Esophagus squamous epithelium (tissue), 5 donors: ENCODE results near the gene SSX2IP. TPM values are rescaled to one million over a fixed set of nuclear protein-coding genes. Genes with fewer than 3 reads are reported as not detected.
"Not testable (repeated sequence)": the region's sequence is repeated elsewhere in the genome, so short reads cannot be mapped to it uniquely, and the experiment has no call there.

Source experiments
- DNase-seq: peaks from one replicate; lab custom pipeline; 2025; lab: John Stamatoyannopoulos, UW
- H3K27ac ChIP-seq, 4 donors: fragments of 200-600 bp; sonication (generic); one replicate each; pipeline ENCODE4 v1.5.1; 2016 to 2019; ENCODE audit warnings: mild to moderate bottlenecking in 1 of 4
- H3K27me3 ChIP-seq, 4 donors: fragments of 200-600 bp; sonication (generic); 1 replicate in 3 of 4; 2 replicates in 1 of 4; pipeline versions ENCODE4 v1.5.1 to v1.6.0; 2017 to 2021; ENCODE audit warnings: antibody characterized with exemption in 1 of 4
- H3K36me3 ChIP-seq, 3 donors: fragments of 200-600 bp; sonication (generic); one replicate each; pipeline ENCODE4 v1.5.1; 2016 to 2019
- H3K4me1 ChIP-seq, 3 donors: fragments of 200-600 bp; sonication (generic); one replicate each; pipeline ENCODE4 v1.5.1; 2017 to 2019
- H3K4me3 ChIP-seq, 4 donors: fragments of 200-600 bp; sonication (generic); 1 replicate in 3 of 4; 2 replicates in 1 of 4; pipeline ENCODE4 v1.5.1; 2016 to 2019; ENCODE audit warnings: mild to moderate bottlenecking in 2 of 4, moderate library complexity in 1 of 4
- H3K9me3 ChIP-seq, 3 donors: fragments of 200-600 bp; sonication (generic); one replicate each; pipeline ENCODE4 v1.5.1; 2016 to 2019
- CTCF ChIP-seq, 6 experiments: fragments of 450-650 bp in 4 of 6; fragments of 200-600 bp in 2 of 6; sonication (generic) in 2 of 6; IDR thresholded peaks; one replicate each; pipeline ENCODE4 v1.5.1; 2016 to 2019; ENCODE audit warnings: antibody characterized with exemption in 6 of 6, mild to moderate bottlenecking in 4 of 6, moderate library complexity in 4 of 6
- POLR2A ChIP-seq, 4 donors: fragments of 450-650 bp; IDR thresholded peaks; one replicate each; pipeline ENCODE4 v1.6.1; 2017; ENCODE audit warnings: antibody characterized with exemption in 4 of 4, mild to moderate bottlenecking in 4 of 4, moderate library complexity in 3 of 4
- WGBS, 2 donors: methylation state at CpG; one replicate each; pipeline ENCODE4 v1.1.5; 2018; 5-methylcytosine and 5-hydroxymethylcytosine counted together
- intact Hi-C: fragments of 100-400 bp; cut with DNase I; formaldehyde crosslinking; loops from one replicate; pipeline ENCODE4 v1.15.0; 2022
- total RNA-seq, 4 donors: library from RNA; depleted of rRNA; stranded (reverse); fragments of >200 nt; gene quantifications; one replicate each; pipeline ENCODE4 v1.1.0, GENCODE V29; 2016
- donor health status: DM: yes; HTN: yes; CAD: no.

SSX2IP gene
- total RNA-seq, 4 donors from 2014 or later, result 6.5 to 13.4 (median 8.6) TPM

GRCh38 chr1:84598846-84599741, 91.2 kb downstream of the SSX2IP start:
- Histone ChIP-seq H3K9me3 (no peaks in the 10 kb centered on the region), H3K27me3 (no peaks in the 10 kb centered on the region), H3K36me3 (no peaks in the 10 kb centered on the region), H3K4me1 (peaks cover 0 to 8% (median 3%) of the 10 kb centered on the region in 3 donors), H3K4me3 (no peak overlapping the region), H3K27ac (no peak overlapping the region)
- TF ChIP-seq CTCF (IDR thresholded peaks at IDR 0.05) (no peak), POLR2A (IDR thresholded peaks at IDR 0.05) (no peak)
- intact Hi-C loops, result no loop called here
- 37 to 57% methylated on average over 5 of the region's 5 CpGs for WGBS, 2 donors
- DNase-seq, result no peak

GRCh38 chr1:84598418-84598817, 91.8 kb downstream of the SSX2IP start:
- Histone ChIP-seq H3K4me3 (no peak overlapping the region), H3K36me3 (no peaks in the 10 kb centered on the region), H3K9me3 (peaks cover 0 to 6% (median 0%) of the 10 kb centered on the region in 3 donors), H3K4me1 (peaks cover 0 to 3% (median 2%) of the 10 kb centered on the region in 3 donors), H3K27ac (no peak overlapping the region), H3K27me3 (no peaks in the 10 kb centered on the region)
- 71 to 78% methylated on average over 3 of the region's 3 CpGs for WGBS, 2 donors
- no peak for DNase-seq
- intact Hi-C loops, result no loop called here
- no peak for TF ChIP-seq CTCF (IDR thresholded peaks at IDR 0.05)
- TF ChIP-seq POLR2A (IDR thresholded peaks at IDR 0.05), result no peak

- DNase-seq, result no peak
- intact Hi-C loops, result no loop called here
- TF ChIP-seq POLR2A (IDR thresholded peaks at IDR 0.05) (no peak), CTCF (IDR thresholded peaks at IDR 0.05) (no peak)
- H3K27ac ChIP-seq, result no peak overlapping the region
- H3K9me3 ChIP-seq, result peaks cover 0 to 9% (median 0%) of the 10 kb centered on the region in 3 donors
- H3K36me3 ChIP-seq, result no peaks in the 10 kb centered on the region
- H3K27me3 ChIP-seq, result no peaks in the 10 kb centered on the region
- no peak overlapping the region for H3K4me3 ChIP-seq
- WGBS, 2 donors, result 88 to 94% methylated on average over 1 of the region's 1 CpG
- H3K4me1 ChIP-seq, result peaks cover 0 to 3% (median 0%) of the 10 kb centered on the region in 3 donors
These were observed 93.2 kb downstream of the SSX2IP start for GRCh38 chr1:84597011-84597410.

- 87 to 92% methylated on average over 2 of the region's 2 CpGs for WGBS, 2 donors
These were observed 95.3 kb downstream of the SSX2IP start for GRCh38 chr1:84594959-84595358.

More at GRCh38 chr1:84594959-84595358, 95.3 kb downstream of the SSX2IP start:
- H3K9me3 ChIP-seq, H3K27ac ChIP-seq, H3K36me3 ChIP-seq, DNase-seq, H3K4me1 ChIP-seq, H3K4me3 ChIP-seq, intact Hi-C loops, H3K27me3 ChIP-seq: not testable (repeated sequence)

Other genes starting within 250 kb of the SSX2IP start
- gene RPF1, start 211.2 kb downstream of the SSX2IP start, total RNA-seq, result 10 to 100 TPM; 30.2 to 41.2 (median 36.3) TPM
- under 1 TPM in 1 of 4 donors, not detected in 3; 0.15 TPM for gene SPATA1, start 184.1 kb downstream of the SSX2IP start, total RNA-seq
- 100 to 1,000 TPM in 2 of 4 donors, 10 to 100 TPM in 2; 51.3 to 137 (median 82.8) TPM for gene GNG5, start 183.9 kb downstream of the SSX2IP start, total RNA-seq
- gene CTBS, start 116.0 kb downstream of the SSX2IP start, total RNA-seq, result 10 to 100 TPM in 2 of 4 donors, 1 to 10 TPM in 2; 4.9 to 12.0 (median 10.3) TPM
- gene LPAR3, start 202.7 kb upstream of the SSX2IP start, total RNA-seq, result 10 to 100 TPM; 14.9 to 27.1 (median 19.5) TPM